LNCaP clone FGC (cell line): ENCODE results near the gene TIGAR.

Experiments
- DNase-seq: peaks from one replicate; pipeline ENCODE4 v3.0.0-alpha.2; 2011; ENCODE audit warnings: low read depth
- H3K4me3 ChIP-seq: 2 replicates; pipeline ENCODE4 v1.5.1; 2011; ENCODE audit warnings: mild to moderate bottlenecking, low read depth, low read length, control low read depth
- TF ChIP-seq, protein P1 (sequence below): IDR thresholded peaks from 2 replicates; pipeline ENCODE4 v1.5.1; 2012; ENCODE audit warnings: mild to moderate bottlenecking; ENCODE audit not compliant: control insufficient read depth, insufficient read depth; ENCODE audit errors: extremely low read depth

TIGAR gene

DNA sequence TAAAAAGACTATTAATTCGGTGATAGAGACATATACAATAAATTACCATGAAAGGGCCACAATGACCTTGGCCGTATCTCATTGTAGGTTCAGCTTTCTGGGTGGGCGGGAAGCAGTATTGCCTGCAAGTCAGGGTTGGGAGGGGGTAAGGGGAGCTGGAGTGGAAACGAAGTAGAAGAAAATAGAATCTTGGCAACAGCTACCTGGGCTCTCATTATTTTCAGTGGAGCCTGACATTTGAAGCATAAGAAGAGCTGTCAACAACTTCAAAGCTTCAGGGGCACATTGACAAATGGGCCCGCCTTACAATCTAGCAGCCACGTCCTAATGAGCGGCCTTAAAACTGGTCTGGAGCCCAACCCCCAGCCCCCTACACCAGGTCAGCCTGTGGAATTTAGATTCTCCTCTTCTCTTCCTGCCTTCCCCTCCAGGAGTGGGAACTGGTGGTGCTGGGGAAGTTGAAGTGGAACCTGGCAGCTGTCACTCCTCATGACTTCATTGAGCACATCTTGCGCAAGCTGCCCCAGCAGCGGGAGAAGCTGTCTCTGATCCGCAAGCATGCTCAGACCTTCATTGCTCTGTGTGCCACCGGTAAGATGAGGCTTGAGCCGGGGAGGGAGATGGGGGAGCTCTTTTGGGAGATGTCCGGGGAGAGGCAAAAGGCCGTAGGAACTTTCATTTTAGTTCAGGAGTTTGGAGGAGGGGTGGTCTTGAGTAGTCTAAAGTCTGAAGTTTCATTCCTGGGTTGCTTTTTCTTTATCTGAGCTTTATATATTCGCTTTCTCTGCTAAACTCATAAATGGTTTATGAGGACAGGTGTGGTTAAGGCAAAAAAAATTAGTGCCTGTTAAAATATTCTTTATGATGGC lies 42.5 kb upstream of the TIGAR start:
- TF ChIP-seq, protein P1, sequence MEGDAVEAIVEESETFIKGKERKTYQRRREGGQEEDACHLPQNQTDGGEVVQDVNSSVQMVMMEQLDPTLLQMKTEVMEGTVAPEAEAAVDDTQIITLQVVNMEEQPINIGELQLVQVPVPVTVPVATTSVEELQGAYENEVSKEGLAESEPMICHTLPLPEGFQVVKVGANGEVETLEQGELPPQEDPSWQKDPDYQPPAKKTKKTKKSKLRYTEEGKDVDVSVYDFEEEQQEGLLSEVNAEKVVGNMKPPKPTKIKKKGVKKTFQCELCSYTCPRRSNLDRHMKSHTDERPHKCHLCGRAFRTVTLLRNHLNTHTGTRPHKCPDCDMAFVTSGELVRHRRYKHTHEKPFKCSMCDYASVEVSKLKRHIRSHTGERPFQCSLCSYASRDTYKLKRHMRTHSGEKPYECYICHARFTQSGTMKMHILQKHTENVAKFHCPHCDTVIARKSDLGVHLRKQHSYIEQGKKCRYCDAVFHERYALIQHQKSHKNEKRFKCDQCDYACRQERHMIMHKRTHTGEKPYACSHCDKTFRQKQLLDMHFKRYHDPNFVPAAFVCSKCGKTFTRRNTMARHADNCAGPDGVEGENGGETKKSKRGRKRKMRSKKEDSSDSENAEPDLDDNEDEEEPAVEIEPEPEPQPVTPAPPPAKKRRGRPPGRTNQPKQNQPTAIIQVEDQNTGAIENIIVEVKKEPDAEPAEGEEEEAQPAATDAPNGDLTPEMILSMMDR: no peak
- DNase-seq: no peak
- H3K4me3 ChIP-seq: no peak overlapping the region

DNA sequence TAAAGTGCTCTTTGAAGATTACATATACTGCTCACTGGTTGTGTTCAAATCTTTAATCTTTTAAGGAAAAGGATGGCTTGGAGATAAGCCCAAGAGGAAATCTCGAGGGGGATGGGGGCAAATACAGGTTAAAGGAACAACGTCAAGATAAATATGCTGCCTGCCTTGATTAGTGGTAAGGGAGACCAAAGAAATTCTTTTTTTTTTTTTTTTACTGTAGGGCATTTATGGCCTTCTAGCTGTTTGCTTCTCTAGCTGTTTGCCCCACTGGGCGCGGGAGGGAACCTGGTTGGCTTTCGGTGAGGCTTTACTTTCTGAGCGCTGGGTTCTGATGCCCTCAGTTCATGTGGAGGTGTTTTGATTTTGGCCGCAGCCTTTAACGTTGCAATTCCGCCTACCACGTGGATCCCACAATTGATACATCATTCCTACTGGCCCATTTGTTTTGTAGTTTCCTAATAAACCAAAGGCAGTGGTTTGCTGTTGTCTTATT lies 41.8 kb upstream of the TIGAR start:
- DNase-seq: no peak
- TF ChIP-seq, protein P1: no peak
- no peak overlapping the region for H3K4me3 ChIP-seq

DNA sequence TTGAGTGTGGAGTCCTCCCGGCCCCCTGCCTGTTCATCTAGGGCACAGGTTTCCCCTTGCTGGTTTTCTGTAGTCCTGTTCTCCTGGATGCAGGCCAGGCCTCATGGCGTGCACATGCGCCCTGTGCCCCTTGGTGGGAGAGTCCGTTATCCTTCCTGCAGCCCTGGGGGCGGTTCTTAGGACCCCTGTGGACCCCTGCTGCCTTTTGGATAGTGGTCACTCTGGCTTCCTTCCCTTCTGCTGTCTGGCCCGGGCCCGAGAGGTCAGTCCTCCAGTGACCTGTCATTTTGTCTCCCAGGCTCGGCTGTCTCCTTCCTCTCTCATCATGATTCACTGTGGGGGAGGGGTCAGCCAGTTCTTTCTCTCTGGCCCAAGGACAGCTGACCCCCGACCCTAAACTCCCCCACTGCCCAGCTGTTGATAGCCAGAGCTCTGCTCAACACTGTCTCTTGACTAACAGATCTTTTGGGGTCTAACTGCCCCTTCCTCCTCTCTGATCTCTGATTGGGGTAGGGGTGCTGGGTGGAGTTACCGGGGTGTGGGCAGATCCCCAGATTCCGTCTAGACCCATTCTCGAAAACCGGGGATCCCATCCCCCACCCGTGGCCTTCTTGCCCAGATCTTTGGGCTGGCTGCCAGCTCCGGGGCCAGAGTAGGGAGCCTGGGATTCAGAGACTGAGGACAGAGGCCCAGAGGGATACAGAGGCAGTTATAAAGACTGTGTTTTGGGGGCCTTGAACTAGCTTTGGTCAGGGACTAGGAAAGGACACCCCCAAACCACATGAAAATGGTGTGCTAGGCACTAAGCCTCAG lies 40.5 kb upstream of the TIGAR start:
- TF ChIP-seq, protein P1: no peak
- no peak for DNase-seq
- H3K4me3 ChIP-seq: no peak overlapping the region

DNA sequence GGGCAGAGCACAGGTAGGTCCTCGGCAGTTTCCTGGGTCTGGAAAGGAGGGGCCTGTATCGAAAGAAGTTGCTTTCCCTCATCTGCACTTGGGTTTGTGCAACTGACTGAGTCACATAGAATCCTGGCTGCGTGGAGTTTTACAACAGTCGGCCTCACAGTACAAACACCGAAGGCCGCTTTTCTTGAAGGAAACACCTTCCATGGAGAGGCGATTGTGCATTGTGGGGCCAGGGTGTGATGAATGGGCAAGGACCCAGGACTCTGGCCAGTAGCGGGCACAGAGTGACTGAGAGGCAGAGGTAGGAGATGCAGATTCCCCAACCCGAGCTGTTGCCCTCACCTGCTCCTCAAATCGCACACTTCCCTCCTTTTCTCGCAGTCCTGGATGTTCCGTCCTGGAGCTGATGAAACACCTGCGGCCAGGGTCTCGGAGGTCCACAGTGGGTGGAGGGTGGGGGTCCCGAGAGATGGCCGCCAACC lies 39.8 kb upstream of the TIGAR start:
- no peak overlapping the region for H3K4me3 ChIP-seq
- TF ChIP-seq, protein P1: no peak
- DNase-seq: no peak

DNA sequence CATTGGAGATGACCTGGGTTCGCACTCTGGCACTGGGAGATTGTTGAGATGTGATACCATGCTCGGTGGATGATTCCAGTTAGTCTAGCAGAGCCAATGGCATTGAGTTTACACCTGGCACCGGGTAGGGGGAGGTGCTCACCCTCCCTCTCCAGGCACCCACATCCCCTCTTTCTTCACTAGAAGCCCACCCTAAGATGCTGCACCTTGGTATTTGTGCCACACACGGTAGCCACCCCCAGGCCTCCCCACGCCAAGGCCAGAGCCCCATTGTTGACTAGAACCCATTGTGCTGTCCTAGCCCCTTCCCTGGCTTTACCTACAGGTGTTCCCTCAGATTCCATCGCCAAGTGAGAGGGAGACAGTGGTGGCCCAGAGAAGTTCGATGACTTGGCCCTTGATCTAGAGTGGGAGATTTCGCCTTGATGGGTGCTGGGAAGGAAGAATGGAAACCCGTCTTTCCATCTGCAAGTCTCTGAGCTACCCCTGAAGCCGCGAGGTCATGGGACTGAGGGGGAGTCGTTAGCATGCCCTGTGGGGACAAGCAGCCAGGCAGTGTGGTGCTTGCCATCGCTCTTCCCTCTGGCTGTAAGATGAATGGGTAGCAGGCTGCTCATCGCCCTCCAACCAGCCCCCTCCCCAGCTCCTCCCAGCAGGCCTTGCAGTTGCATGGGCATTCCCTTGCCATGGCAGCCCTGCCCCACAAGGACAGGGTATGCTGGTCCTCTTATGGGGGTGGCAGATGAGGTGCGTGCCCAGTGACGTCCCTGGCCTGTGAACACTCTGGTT lies 38.7 kb upstream of the TIGAR start:
- no peak overlapping the region for H3K4me3 ChIP-seq
- DNase-seq: no peak
- TF ChIP-seq, protein P1: no peak

DNA sequence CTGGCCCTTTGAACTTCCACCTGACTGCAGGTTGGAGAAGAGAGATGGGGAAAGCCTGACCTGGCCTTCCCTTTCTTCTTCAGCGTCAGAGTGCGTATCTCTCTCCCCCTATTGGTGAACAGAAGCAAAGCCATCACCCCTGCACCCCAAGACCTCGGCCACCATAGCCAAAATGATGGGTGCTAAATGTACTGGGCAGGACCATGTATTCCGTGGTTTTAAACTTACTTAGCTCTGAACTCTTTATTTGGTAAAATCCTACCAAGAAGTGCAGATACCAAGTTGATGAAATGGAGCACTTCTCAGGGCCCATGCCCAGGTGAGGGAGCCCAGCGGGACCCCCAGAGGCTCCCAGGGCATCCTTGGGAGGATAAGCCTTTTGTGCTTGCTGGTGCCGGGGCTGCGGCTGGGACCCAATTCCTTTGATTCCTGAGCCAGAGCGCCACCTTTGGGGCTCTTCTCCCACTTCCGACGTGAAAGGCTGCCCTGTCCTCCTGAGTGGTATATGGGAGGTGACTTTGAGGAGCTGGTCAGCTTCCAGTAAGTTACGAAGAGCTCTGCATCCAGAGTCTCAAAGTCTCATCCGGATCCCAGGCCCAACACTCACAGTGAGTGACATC lies 38.0 kb upstream of the TIGAR start:
- no peak for DNase-seq
- TF ChIP-seq, protein P1: no peak
- H3K4me3 ChIP-seq: no peak overlapping the region
